Neural cell (in vitro differentiated cells): ENCODE data around the gene ODAM. TPM values are rescaled to one million over a fixed set of nuclear protein-coding genes. Genes with fewer than 3 reads are reported as not detected.

Source experiments
- H2AFZ ChIP-seq: fragments of 200-600, 300-800 bp; sonication (generic), shearing (Covaris generic); 2 replicates; pipeline ENCODE4 v1.6.0; 2014; ENCODE audit warnings: low read depth, mild to moderate bottlenecking, antibody characterized with exemption, low read length, moderate library complexity
- H3F3A ChIP-seq: fragments of 200-600 bp; shearing (Covaris generic); 2 replicates; pipeline ENCODE4 v1.6.1; 2016; ENCODE audit warnings: mild to moderate bottlenecking, moderate library complexity, mixed read lengths, antibody characterized with exemption, low read length; ENCODE audit not compliant: insufficient read depth, poor library complexity, severe bottlenecking
- H3K27ac ChIP-seq: fragments of 200-600, 300-800 bp; sonication (generic), shearing (Covaris generic); 2 replicates; pipeline ENCODE4 v1.5.1; 2014; ENCODE audit warnings: mild to moderate bottlenecking, low read length, moderate library complexity
- H3K27me3 ChIP-seq: fragments of 300-800, 200-600 bp; sonication (generic), shearing (Covaris generic); 2 replicates; pipeline ENCODE4 v1.6.0; 2014; ENCODE audit warnings: mild to moderate bottlenecking, low read depth, low read length, moderate library complexity; ENCODE audit not compliant: insufficient read depth
- H3K36me3 ChIP-seq: fragments of 300-800, 200-600 bp; sonication (generic), shearing (Covaris generic); 2 replicates; pipeline ENCODE4 v1.5.1; 2014; ENCODE audit warnings: mild to moderate bottlenecking, antibody characterized with exemption, low read length, moderate library complexity; ENCODE audit not compliant: insufficient read depth
- H3K4me2 ChIP-seq: fragments of 300-800, 200-600 bp; sonication (generic), shearing (Covaris generic); 2 replicates; pipeline ENCODE4 v1.6.0; 2014; ENCODE audit warnings: mild to moderate bottlenecking, low read length
- H3K4me3 ChIP-seq: fragments of 300-800, 200-600 bp; sonication (generic), shearing (Covaris generic); 2 replicates; pipeline ENCODE4 v1.5.1; 2014; ENCODE audit warnings: mild to moderate bottlenecking, low read length, moderate library complexity
- H3K79me2 ChIP-seq: fragments of 200-600 bp; shearing (Covaris generic); replicated peaks from 2 replicates; pipeline ENCODE4 v1.6.0; 2014; ENCODE audit warnings: mild to moderate bottlenecking, low read length, moderate library complexity; ENCODE audit not compliant: insufficient read depth
- H3K9ac ChIP-seq: fragments of 300-800, 200-600 bp; sonication (generic), shearing (Covaris generic); 2 replicates; pipeline ENCODE4 v1.6.1; 2016; ENCODE audit warnings: mild to moderate bottlenecking, low read length, mixed read lengths
- H3K9me2 ChIP-seq: fragments of 200-600 bp; shearing (Covaris generic); 2 replicates; pipeline ENCODE4 v1.6.1; 2016; ENCODE audit warnings: mild to moderate bottlenecking, low read length, mixed read lengths; ENCODE audit not compliant: insufficient read depth
- H3K9me3 ChIP-seq: fragments of 200-600, 300-800 bp; sonication (generic), shearing (Covaris generic); 2 replicates; pipeline ENCODE4 v1.6.1; 2016; ENCODE audit warnings: mild to moderate bottlenecking, mixed run types, low read length, moderate library complexity, mixed read lengths
- H4K20me1 ChIP-seq: fragments of 200-600 bp; shearing (Covaris generic); 2 replicates; pipeline ENCODE4 v1.6.1; 2016; ENCODE audit warnings: mild to moderate bottlenecking, mixed run types; ENCODE audit not compliant: insufficient read depth
- CTCF ChIP-seq: fragments of 450-650 bp; IDR thresholded peaks from 2 replicates; pipeline ENCODE4 v1.5.1; 2014; ENCODE audit warnings: antibody characterized with exemption, mild to moderate bottlenecking, moderate library complexity; ENCODE audit not compliant: poor library complexity, severe bottlenecking
- EP300 ChIP-seq: fragments of 450-650 bp; conservative IDR thresholded peaks from 2 replicates; pipeline ENCODE4 v1.6.1; 2014; ENCODE audit warnings: antibody characterized with exemption, mild to moderate bottlenecking, moderate library complexity; ENCODE audit not compliant: poor library complexity, severe bottlenecking
- EZH2 ChIP-seq: fragments of 200-600, 300-800 bp; shearing (Covaris generic), sonication (generic); IDR thresholded peaks from 2 replicates; pipeline ENCODE4 v1.6.1; 2014; ENCODE audit warnings: antibody characterized with exemption, low read length, borderline replicate concordance, mild to moderate bottlenecking; ENCODE audit not compliant: insufficient read depth, poor library complexity, severe bottlenecking
- POLR2AphosphoS5 ChIP-seq: IDR thresholded peaks from 2 replicates; pipeline ENCODE4 v1.6.1; 2012
- RAD21 ChIP-seq: fragments of 450-650 bp; conservative IDR thresholded peaks from 2 replicates; pipeline ENCODE4 v1.6.1; 2014; ENCODE audit warnings: antibody characterized with exemption, mild to moderate bottlenecking, moderate library complexity
- SMC3 ChIP-seq: fragments of 450-650 bp; conservative IDR thresholded peaks from 2 replicates; pipeline ENCODE4 v1.6.1; 2014; ENCODE audit warnings: antibody characterized with exemption, mild to moderate bottlenecking, moderate library complexity; ENCODE audit not compliant: poor library complexity
- TAF1 ChIP-seq: IDR thresholded peaks from 2 replicates; pipeline ENCODE4 v1.6.1; 2012; ENCODE audit warnings: low read depth
- polyA plus RNA-seq: library from polyadenylated mRNA; depleted of rRNA; stranded (reverse); fragments of >200 nt; gene quantifications from 2 replicates; pipeline ENCODE4 v1.2.3, GENCODE V29; 2014

The ODAM gene
- polyA plus RNA-seq, 1 donor from 2014 or later: not detected

- no peaks in the 10 kb centered on the region for H3K9me3 ChIP-seq
- no peak overlapping the region for H3K4me3 ChIP-seq
- H2AFZ ChIP-seq: no peak overlapping the region
- H3K9ac ChIP-seq: no peak overlapping the region
- H3K9me2 ChIP-seq: no peaks in the 10 kb centered on the region
- H3F3A ChIP-seq: no peaks in the 10 kb centered on the region
- H3K4me2 ChIP-seq: no peak overlapping the region
- no peak for TF ChIP-seq POLR2AphosphoS5
- TF ChIP-seq EP300: no peak
- H4K20me1 ChIP-seq: no peaks in the 10 kb centered on the region
- H3K79me2 ChIP-seq: no peaks in the 10 kb centered on the region
- H3K36me3 ChIP-seq: no peaks in the 10 kb centered on the region
- no peaks in the 10 kb centered on the region for H3K27me3 ChIP-seq
- H3K27ac ChIP-seq: no peak overlapping the region
Measured at GRCh38 chr4:70183940-70184246, 11.6 kb upstream of the ODAM start.

GRCh38 chr4:70187216-70187615 lies 8.3 kb upstream of the ODAM start:
- H3F3A ChIP-seq: no peaks in the 10 kb centered on the region
- TF ChIP-seq TAF1: no peak
- no peak for TF ChIP-seq POLR2AphosphoS5
- TF ChIP-seq EP300: no peak
- TF ChIP-seq CTCF: no peak
- H3K27me3 ChIP-seq: no peaks in the 10 kb centered on the region
- H3K9me2 ChIP-seq: no peaks in the 10 kb centered on the region
- H3K4me3 ChIP-seq: no peak overlapping the region
- H3K9ac ChIP-seq: no peak overlapping the region
- no peaks in the 10 kb centered on the region for H3K9me3 ChIP-seq
- H3K79me2 ChIP-seq: no peaks in the 10 kb centered on the region
- no peak overlapping the region for H3K27ac ChIP-seq
- H3K4me2 ChIP-seq: no peak overlapping the region
- no peak overlapping the region for H2AFZ ChIP-seq
- H3K36me3 ChIP-seq: no peaks in the 10 kb centered on the region
- no peaks in the 10 kb centered on the region for H4K20me1 ChIP-seq

GRCh38 chr4:70190579-70190978 lies 4.9 kb upstream of the ODAM start:
- no peaks in the 10 kb centered on the region for H3K9me3 ChIP-seq
- no peak for TF ChIP-seq EZH2
- no peak for TF ChIP-seq SMC3
- no peaks in the 10 kb centered on the region for H3F3A ChIP-seq
- H3K27ac ChIP-seq: no peak overlapping the region
- H2AFZ ChIP-seq: no peak overlapping the region
- no peak overlapping the region for H3K4me3 ChIP-seq
- no peaks in the 10 kb centered on the region for H3K9me2 ChIP-seq
- no peak overlapping the region for H3K9ac ChIP-seq
- H3K79me2 ChIP-seq: no peaks in the 10 kb centered on the region
- no peaks in the 10 kb centered on the region for H4K20me1 ChIP-seq
- H3K36me3 ChIP-seq: no peaks in the 10 kb centered on the region
- no peaks in the 10 kb centered on the region for H3K27me3 ChIP-seq
- H3K4me2 ChIP-seq: no peak overlapping the region

GRCh38 chr4:70191647-70192046 lies 3.9 kb upstream of the ODAM start:
- Histone ChIP-seq H3K4me3 (no peak overlapping the region), H2AFZ (no peak overlapping the region), H3K4me2 (no peak overlapping the region), H4K20me1 (no peaks in the 10 kb centered on the region), H3K36me3 (no peaks in the 10 kb centered on the region), H3K9me3 (no peaks in the 10 kb centered on the region), H3K27me3 (no peaks in the 10 kb centered on the region), H3F3A (no peaks in the 10 kb centered on the region), H3K9ac (no peak overlapping the region), H3K79me2 (no peaks in the 10 kb centered on the region), H3K27ac (no peak overlapping the region), H3K9me2 (no peaks in the 10 kb centered on the region)
- TF ChIP-seq EP300 (no peak), POLR2AphosphoS5 (no peak), RAD21 (no peak), SMC3 (no peak), EZH2 (no peak), CTCF (no peak)
